Liver (tissue), 3 donors: ENCODE measurements around the gene ZIC1.

Experiments
- CTCF ChIP-seq: fragments of 150-350 bp; IDR thresholded peaks from 2 replicates; pipeline ENCODE4 v1.5.1; 2017; ENCODE audit warnings: improper control_type of control experiment, low read depth, low read length; ENCODE audit not compliant: missing input control
- GABPA ChIP-seq, 2 donors: IDR thresholded peaks in 1 of 2; conservative IDR thresholded peaks in 1 of 2; 2 replicates each; pipeline ENCODE4 v1.6.1; 2016; ENCODE audit warnings: antibody characterized with exemption in 2 of 2, mild to moderate bottlenecking in 1 of 2, moderate library complexity in 1 of 2
- JUND ChIP-seq, 2 donors: IDR thresholded peaks; 2 replicates each; pipeline ENCODE4 v1.6.1; 2016; ENCODE audit warnings: antibody characterized with exemption in 2 of 2
- MAX ChIP-seq: IDR thresholded peaks from 2 replicates; pipeline ENCODE4 v1.6.1; 2016; ENCODE audit warnings: antibody characterized with exemption
- NR2F2 ChIP-seq: IDR thresholded peaks from 2 replicates; pipeline ENCODE4 v1.6.1; 2016; ENCODE audit warnings: antibody characterized with exemption
- RAD21 ChIP-seq, 2 donors: IDR thresholded peaks; 2 replicates each; pipeline ENCODE4 v1.6.1; 2016; ENCODE audit warnings: antibody characterized with exemption in 2 of 2, mild to moderate bottlenecking in 2 of 2
- SP1 ChIP-seq: IDR thresholded peaks from 2 replicates; pipeline ENCODE4 v1.6.1; 2018; ENCODE audit warnings: antibody characterized with exemption, mild to moderate bottlenecking
- TAF1 ChIP-seq: conservative IDR thresholded peaks from 2 replicates; pipeline ENCODE4 v1.6.1; 2016; ENCODE audit warnings: antibody characterized with exemption, mild to moderate bottlenecking
- YY1 ChIP-seq: IDR thresholded peaks from 2 replicates; pipeline ENCODE4 v1.6.1; 2016; ENCODE audit warnings: antibody characterized with exemption, mild to moderate bottlenecking
- ZBTB33 ChIP-seq: IDR thresholded peaks from 2 replicates; pipeline ENCODE4 v1.6.1; 2016; ENCODE audit warnings: antibody characterized with exemption
- donor health status: healthy.
- donor health status: healthy.

DNA sequence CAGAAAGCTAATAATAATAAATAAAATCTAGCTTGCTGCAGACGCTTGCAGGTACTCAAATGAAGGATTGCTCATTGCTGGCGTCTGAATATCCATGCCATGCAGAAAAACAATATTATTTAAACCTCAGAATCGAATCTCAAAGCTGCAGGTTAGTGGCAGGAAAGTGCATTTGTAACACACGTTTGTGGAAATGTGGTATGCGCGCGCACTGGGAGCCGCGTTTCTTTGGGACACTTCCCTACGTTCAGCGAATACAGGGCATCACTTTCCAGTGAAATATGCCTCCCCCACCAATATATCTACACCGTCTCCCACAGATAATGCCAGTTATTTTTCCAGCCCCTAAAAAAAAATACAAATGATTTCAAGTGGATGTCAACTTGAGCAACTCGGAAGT is 39.9 kb upstream of the ZIC1 start:
- TF ChIP-seq CTCF (no peak), TAF1 (no peak), SP1 (no peak), RAD21 (IDR thresholded peaks at IDR 0.05) (no peak), ZBTB33 (no peak), MAX (no peak), JUND (IDR thresholded peaks at IDR 0.05) (no peak), YY1 (no peak), GABPA (IDR thresholded peaks at IDR 0.05 in 1 of 2, conservative IDR thresholded peaks at IDR 0.05 in 1 of 2) (no peak), NR2F2 (no peak)
